Bronchial epithelial cell (primary cell): ENCODE data around the gene HAPLN3. TPM values are rescaled to one million over a fixed set of nuclear protein-coding genes. Genes with fewer than 3 reads are reported as not detected.

ENCODE experiments used
- DNase-seq: peaks from one replicate; pipeline ENCODE4 v3.0.0-alpha.2; 2010; ENCODE audit warnings: low read depth
- FAIRE-seq: peaks from 2 replicates; lab custom pipeline; 2011; peaks lifted over from hg19 to GRCh38; lab: Jason Lieb, UNC
- H3K27me3 ChIP-seq: 2 replicates; pipeline ENCODE4 v1.5.1; 2011; ENCODE audit warnings: low read length; ENCODE audit not compliant: control insufficient read depth, insufficient read depth
- H3K36me3 ChIP-seq: 2 replicates; pipeline ENCODE4 v1.5.1; 2011; ENCODE audit warnings: low read length; ENCODE audit not compliant: control insufficient read depth, insufficient read depth
- H3K4me3 ChIP-seq: 2 replicates; pipeline ENCODE4 v1.5.1; 2011; ENCODE audit warnings: mild to moderate bottlenecking, low read depth, low read length, control low read depth
- total RNA-seq: library from RNA; depleted of rRNA; stranded (reverse); fragments of >200 nt; gene quantifications from 2 replicates; pipeline ENCODE4 v1.2.1, GENCODE V29; 2014
- TF ChIP-seq, protein P1 (sequence below): IDR thresholded peaks from 2 replicates; pipeline ENCODE4 v1.5.1; 2011; ENCODE audit warnings: mild to moderate bottlenecking, moderate library complexity, low read length, control low read depth, inconsistent platforms; ENCODE audit not compliant: insufficient read depth, severe bottlenecking

The HAPLN3 gene
- total RNA-seq, 1 donor from 2014 or later, result 1.1 TPM

DNA sequence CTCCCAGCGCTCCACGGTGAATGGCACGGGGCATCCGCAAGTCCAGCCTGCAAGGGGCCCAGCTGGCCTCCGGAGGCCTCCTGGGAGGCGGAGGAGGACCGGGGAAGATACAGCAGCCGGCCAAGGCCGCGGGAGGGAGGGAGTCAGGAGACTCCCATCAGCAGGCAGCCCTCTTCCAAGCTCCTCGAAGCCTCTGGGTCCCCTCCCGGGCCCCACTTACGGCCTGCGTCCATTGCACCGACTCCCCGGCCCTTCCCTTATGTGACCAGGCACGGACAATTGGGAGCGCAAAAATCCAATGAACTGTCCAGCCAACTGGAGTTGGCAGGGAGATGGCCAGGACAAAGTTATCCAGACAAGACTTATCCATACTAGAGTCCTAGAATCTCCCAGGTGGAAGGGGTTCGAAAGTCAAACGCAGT is 17.2 kb upstream of the HAPLN3 start:
- no peak for DNase-seq
- no peak for FAIRE-seq
- Histone ChIP-seq H3K4me3 (peak overlapping the region; percentile 62), H3K36me3 (peaks cover 3% of the 10 kb centered on the region), H3K27me3 (no peaks in the 10 kb centered on the region)
- TF ChIP-seq, protein P1, sequence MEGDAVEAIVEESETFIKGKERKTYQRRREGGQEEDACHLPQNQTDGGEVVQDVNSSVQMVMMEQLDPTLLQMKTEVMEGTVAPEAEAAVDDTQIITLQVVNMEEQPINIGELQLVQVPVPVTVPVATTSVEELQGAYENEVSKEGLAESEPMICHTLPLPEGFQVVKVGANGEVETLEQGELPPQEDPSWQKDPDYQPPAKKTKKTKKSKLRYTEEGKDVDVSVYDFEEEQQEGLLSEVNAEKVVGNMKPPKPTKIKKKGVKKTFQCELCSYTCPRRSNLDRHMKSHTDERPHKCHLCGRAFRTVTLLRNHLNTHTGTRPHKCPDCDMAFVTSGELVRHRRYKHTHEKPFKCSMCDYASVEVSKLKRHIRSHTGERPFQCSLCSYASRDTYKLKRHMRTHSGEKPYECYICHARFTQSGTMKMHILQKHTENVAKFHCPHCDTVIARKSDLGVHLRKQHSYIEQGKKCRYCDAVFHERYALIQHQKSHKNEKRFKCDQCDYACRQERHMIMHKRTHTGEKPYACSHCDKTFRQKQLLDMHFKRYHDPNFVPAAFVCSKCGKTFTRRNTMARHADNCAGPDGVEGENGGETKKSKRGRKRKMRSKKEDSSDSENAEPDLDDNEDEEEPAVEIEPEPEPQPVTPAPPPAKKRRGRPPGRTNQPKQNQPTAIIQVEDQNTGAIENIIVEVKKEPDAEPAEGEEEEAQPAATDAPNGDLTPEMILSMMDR, result no peak

DNA sequence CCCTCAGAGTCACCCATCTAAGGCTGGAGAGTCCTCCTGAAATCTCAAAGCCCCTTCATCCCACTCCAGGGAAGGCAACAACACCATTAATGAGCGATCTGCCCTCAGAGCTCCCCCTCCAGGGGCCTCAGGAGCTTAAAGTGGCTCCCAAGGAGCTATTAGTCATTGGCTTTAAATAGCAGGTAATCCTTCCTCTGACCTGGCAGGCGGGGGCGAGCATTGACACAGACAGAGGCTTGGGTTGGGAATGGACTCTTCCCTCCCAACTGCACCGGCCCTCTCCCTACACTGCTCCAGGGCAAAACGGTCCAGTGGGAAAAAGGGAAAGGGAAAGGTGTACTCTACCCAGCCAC is 16.4 kb upstream of the HAPLN3 start:
- Histone ChIP-seq H3K27me3 (no peaks in the 10 kb centered on the region), H3K4me3 (peak overlapping the region; percentile 62), H3K36me3 (peaks cover 3% of the 10 kb centered on the region)
- FAIRE-seq (peak; percentile 40), DNase-seq (peak; percentile 84)
- TF ChIP-seq, protein P1, result peak; percentile 26

DNA sequence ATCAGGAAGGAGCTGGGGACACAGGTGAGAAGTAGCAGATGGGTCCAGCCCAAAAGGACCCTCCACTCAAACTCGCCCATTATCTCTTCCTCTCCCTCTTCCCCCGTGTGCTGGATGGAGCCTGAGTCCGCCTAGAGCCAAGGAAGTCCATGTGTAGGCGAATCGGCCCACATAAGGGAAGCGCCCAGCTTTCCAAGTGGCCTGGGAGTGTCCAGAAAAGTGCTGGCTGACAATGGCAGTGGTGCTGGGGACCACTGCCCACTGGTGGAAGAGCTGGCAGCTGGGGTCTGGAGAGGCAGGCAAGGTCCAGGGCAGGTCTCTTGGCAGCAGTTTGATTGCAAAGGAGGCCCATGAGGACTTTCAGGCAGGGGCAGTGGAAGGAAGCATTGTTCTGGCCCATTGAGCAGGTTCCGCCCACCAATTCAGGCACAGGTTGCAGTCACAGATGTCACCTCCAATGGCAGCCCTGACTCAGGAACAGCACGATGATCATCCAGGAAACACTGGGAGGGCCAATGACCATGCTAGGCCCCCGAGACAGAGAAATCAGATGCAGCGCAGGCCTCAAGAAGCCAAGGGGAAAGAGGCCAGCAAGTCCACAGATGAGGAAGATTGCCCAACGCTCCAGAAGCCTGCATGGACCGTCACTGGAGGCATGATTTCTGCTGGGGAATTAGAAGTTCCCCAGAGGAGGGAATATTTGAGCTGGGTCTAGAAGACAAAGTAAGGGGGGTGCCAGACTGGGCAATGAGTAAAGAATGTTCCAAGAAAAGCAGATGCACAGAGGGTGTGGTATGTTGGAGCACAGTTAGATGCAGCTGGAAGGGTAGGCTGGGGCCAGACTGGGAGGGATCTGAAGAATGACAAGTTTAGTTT is 14.8 kb upstream of the HAPLN3 start:
- Histone ChIP-seq H3K36me3 (peaks cover 3% of the 10 kb centered on the region), H3K4me3 (no peak overlapping the region), H3K27me3 (no peaks in the 10 kb centered on the region)
- TF ChIP-seq, protein P1, result no peak
- DNase-seq, result no peak
- FAIRE-seq, result no peak

DNA sequence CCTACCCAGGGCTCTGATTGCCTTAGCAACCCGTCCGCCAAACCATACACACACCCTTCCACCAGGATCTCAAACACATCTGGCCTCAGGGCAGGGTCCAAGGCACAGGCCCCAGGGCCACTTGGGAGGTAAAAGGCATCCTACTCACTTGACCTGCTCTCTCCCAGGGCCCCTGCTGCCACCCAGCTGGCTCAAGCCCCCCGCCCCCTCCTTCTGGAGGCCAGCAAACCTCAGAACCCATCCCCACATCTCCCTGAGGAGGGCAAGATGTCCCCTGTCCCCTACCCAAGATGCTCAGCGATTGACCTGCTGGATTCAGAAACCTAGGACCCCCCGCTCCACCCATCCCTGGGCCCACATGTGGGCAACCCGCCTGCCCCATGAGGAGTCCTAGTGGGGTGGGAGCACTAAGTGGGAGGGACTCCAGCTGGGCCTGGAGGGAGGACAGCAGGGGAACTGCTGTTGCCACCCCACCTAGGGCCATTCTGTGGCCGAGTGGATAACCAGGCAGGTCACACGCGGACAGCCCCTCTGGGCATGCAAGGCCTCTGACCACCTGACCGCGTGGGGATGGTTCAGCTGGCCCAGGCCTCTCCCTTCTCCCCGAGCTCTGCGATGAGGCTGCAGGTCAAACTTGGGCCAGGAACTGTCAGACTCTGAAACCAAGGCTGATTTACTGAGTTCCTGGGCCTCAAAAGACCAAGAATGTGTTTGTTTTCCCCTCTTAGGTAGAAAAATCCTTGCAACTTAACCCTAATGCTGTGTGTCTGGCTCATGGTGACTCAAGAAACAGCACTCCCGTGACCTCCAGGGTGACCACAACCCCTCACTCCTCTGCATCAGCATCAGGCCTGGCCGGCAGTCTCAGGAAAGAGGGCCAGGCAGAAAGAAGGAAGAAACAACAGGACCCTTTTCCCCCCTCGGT is 13.6 kb upstream of the HAPLN3 start:
- DNase-seq (no peak), FAIRE-seq (no peak)
- no peak overlapping the region for H3K4me3 ChIP-seq
- peaks cover 3% of the 10 kb centered on the region for H3K36me3 ChIP-seq
- H3K27me3 ChIP-seq, result no peaks in the 10 kb centered on the region
- TF ChIP-seq, protein P1, result no peak

DNA sequence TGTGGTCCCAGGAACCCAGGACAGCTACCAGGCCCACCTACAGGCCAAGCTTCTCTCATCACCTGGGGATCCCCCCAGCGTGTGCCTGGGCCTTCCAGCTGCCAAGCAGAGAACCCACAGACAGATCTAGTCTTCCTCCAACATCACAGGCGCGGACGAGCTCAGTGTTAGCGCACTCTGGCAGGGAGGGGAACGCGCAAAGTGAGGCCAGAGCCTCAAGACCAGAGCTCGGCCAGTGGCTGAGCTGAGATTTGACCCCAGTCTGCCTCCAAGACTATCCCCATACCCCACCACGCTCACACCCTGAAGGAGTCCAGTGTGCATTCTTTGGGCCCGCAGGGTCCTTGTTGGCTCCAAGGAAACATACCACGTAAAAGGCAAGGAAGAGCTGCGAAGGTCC is 12.8 kb upstream of the HAPLN3 start:
- FAIRE-seq (no peak), DNase-seq (no peak)
- no peak overlapping the region for H3K4me3 ChIP-seq
- no peaks in the 10 kb centered on the region for H3K27me3 ChIP-seq
- TF ChIP-seq, protein P1, result no peak
- H3K36me3 ChIP-seq, result peaks cover 3% of the 10 kb centered on the region
